MV-4-11 (cell line): Measurements from ENCODE around the gene PAK1.

Source experiments
- DNase-seq: peaks from one replicate; lab custom pipeline; 2025; lab: John Stamatoyannopoulos, UW

Gene PAK1

GRCh38 chr11:77371646-77372045, 102.2 kb downstream of the PAK1 start:
- no peak for DNase-seq

GRCh38 chr11:77370217-77370616, 103.7 kb downstream of the PAK1 start:
- no peak for DNase-seq

- DNase-seq, result no peak
Measured at GRCh38 chr11:77361184-77361583, 112.7 kb downstream of the PAK1 start.

- DNase-seq, result no peak
Measured at GRCh38 chr11:77359481-77359880, 114.4 kb downstream of the PAK1 start.

- DNase-seq, result peak; percentile 53
Measured at GRCh38 chr11:77353131-77353530, 120.8 kb downstream of the PAK1 start.

- no peak for DNase-seq
Measured at GRCh38 chr11:77351281-77351886, 122.5 kb downstream of the PAK1 start.

- DNase-seq, result no peak
Measured at GRCh38 chr11:77347948-77348347, 125.9 kb downstream of the PAK1 start.

GRCh38 chr11:77346906-77347603, 126.8 kb downstream of the PAK1 start:
- no peak for DNase-seq

GRCh38 chr11:77345621-77346020, 128.3 kb downstream of the PAK1 start:
- DNase-seq, result no peak

GRCh38 chr11:77340501-77340900, 133.4 kb downstream of the PAK1 start:
- no peak for DNase-seq

- no peak for DNase-seq
Measured at GRCh38 chr11:77332259-77332658, 141.6 kb downstream of the PAK1 start.

- DNase-seq, result no peak
Measured at GRCh38 chr11:77325159-77325558, 148.7 kb downstream of the PAK1 start.

GRCh38 chr11:77324508-77324907, 149.4 kb downstream of the PAK1 start:
- no peak for DNase-seq

- DNase-seq, result no peak
Measured at GRCh38 chr11:77322926-77323590, 150.8 kb downstream of the PAK1 start.

GRCh38 chr11:77322506-77322905, 151.4 kb downstream of the PAK1 start:
- no peak for DNase-seq

GRCh38 chr11:77320351-77320750, 153.5 kb downstream of the PAK1 start:
- DNase-seq, result no peak

- no peak for DNase-seq
Measured at GRCh38 chr11:77318600-77318999, 155.3 kb downstream of the PAK1 start.

GRCh38 chr11:77316733-77317342, 157.1 kb downstream of the PAK1 start:
- no peak for DNase-seq

- no peak for DNase-seq
Measured at GRCh38 chr11:77312107-77312506, 161.8 kb downstream of the PAK1 start.

GRCh38 chr11:77311701-77312100, 162.2 kb downstream of the PAK1 start:
- no peak for DNase-seq

GRCh38 chr11:77310721-77311120, 163.2 kb downstream of the PAK1 start:
- DNase-seq, result no peak

GRCh38 chr11:77309401-77310085, 164.4 kb downstream of the PAK1 start:
- DNase-seq, result no peak
